Measurements from ENCODE around the gene CABLES2.
A peak's percentile ranks its signal among the peaks of the same experiment; 100 is the strongest.

CABLES2 gene

GRCh38 chr20:62416651-62417637 lies 9.9 kb upstream of the CABLES2 start:
- Mint-ChIP-seq H3K9me3 (no peaks in the 10 kb centered on the region), H3K27me3 (no peaks in the 10 kb centered on the region), H3K27ac (no peak overlapping the region), H3K4me1 (ENCODE audit: low read depth) (no peaks in the 10 kb centered on the region), H3K36me3 (ENCODE audit: low read depth) (no peaks in the 10 kb centered on the region), H3K4me3 (no peak overlapping the region)
- no peak for DNase-seq

DNA sequence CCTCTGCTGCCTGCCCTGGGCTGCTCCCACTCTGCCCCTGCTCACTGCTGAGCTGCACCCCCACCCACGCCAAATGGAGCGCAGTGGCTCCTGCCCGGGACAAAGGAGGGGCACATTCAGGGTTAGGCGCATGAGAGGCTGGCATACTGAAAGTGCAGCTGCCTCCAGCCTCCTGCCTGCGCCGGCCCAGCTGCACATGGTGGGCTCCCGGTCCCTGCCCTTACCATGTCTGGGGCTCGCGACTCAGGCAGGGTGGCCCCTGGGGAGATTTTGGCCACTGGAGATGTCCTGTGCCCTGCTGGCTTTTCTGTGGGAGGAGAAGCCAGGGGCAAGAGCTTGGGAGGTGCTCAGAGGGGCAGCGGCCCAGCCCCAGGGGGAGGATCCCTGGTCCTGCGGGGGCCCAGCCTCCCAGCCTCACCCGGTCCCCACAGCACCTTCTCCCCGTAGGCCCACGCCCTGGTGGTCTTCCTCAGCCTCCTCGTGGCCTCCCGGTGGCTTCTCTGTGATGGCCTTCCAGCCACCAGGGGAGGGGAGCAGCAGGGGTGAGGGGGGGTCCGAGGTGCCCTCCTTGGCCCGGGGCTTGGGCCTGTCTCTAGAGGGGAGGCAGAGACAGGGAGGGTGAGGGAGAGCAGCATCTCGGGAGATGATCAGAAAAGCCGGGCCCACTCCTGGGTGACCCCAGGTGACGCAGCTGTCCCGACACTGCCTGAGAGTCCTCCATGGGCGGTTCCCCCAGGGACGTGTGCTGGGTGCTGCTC lies 8.4 kb upstream of the CABLES2 start:
- Mint-ChIP-seq H3K4me3 (no peak overlapping the region), H3K9me3 (no peaks in the 10 kb centered on the region), H3K36me3 (ENCODE audit: low read depth) (no peaks in the 10 kb centered on the region), H3K4me1 (ENCODE audit: low read depth) (no peaks in the 10 kb centered on the region), H3K27ac (no peak overlapping the region), H3K27me3 (no peaks in the 10 kb centered on the region)
- DNase-seq = no peak

DNA sequence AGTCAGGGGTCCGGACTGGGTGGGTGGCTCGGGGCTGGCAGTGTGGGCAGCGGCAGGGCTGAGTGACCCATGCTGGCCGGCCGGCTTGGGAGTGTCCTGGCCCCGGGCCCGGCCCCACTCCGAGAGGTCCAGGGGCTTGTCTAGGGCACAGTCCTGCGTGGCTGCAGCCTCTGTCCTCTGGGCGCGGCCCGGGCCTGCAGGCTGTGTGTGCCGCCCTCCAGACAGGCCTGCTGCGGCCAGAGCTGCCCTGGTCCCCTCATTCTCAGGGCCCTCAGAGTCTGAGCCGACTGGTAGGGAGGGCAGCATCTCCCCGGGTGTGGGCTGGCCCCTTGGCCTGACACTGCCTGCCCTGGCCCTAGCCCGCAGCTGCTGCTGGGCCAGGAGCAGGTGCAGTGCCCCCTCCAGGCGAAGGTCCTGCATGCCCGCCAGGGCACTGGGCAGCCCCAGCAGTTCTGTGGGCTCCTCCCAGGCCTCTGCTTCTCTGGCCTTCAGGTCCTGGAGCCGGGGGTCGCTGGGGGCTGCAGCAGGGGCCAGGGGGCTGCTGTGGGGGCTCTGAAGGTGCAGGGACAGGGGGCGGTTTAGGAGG lies 6.9 kb upstream of the CABLES2 start:
- Mint-ChIP-seq H3K4me3 (no peak overlapping the region), H3K36me3 (ENCODE audit: low read depth) (no peaks in the 10 kb centered on the region), H3K27me3 (no peaks in the 10 kb centered on the region), H3K4me1 (ENCODE audit: low read depth) (peaks cover 8% of the 10 kb centered on the region), H3K9me3 (no peaks in the 10 kb centered on the region), H3K27ac (no peak overlapping the region)
- no peak for DNase-seq

- Mint-ChIP-seq H3K4me3 (no peak overlapping the region), H3K9me3 (no peaks in the 10 kb centered on the region), H3K4me1 (ENCODE audit: low read depth) (peaks cover 8% of the 10 kb centered on the region), H3K27me3 (no peaks in the 10 kb centered on the region), H3K27ac (no peak overlapping the region), H3K36me3 (ENCODE audit: low read depth) (no peaks in the 10 kb centered on the region)
- DNase-seq = no peak
Measured at GRCh38 chr20:62413025-62413570, 6.0 kb upstream of the CABLES2 start.

- H3K27ac Mint-ChIP-seq = no peak overlapping the region
- peaks cover 14% of the 10 kb centered on the region for H3K4me1 Mint-ChIP-seq (ENCODE audit: low read depth)
- H3K27me3 Mint-ChIP-seq = no peaks in the 10 kb centered on the region
- H3K9me3 Mint-ChIP-seq = no peaks in the 10 kb centered on the region
- no peak for DNase-seq
- H3K4me3 Mint-ChIP-seq = no peak overlapping the region
- no peaks in the 10 kb centered on the region for H3K36me3 Mint-ChIP-seq (ENCODE audit: low read depth)
Measured at GRCh38 chr20:62412194-62413024, 5.3 kb upstream of the CABLES2 start.

- Mint-ChIP-seq H3K4me3 (no peak overlapping the region), H3K36me3 (ENCODE audit: low read depth) (no peaks in the 10 kb centered on the region), H3K27ac (no peak overlapping the region), H3K27me3 (no peaks in the 10 kb centered on the region), H3K4me1 (ENCODE audit: low read depth) (peaks cover 15% of the 10 kb centered on the region), H3K9me3 (no peaks in the 10 kb centered on the region)
- DNase-seq = no peak
Measured at GRCh38 chr20:62411479-62412193, 4.6 kb upstream of the CABLES2 start.

GRCh38 chr20:62410746-62411478 lies 3.8 kb upstream of the CABLES2 start:
- Mint-ChIP-seq H3K36me3 (ENCODE audit: low read depth) (no peaks in the 10 kb centered on the region), H3K27me3 (no peaks in the 10 kb centered on the region), H3K9me3 (no peaks in the 10 kb centered on the region), H3K4me1 (ENCODE audit: low read depth) (peaks cover 19% of the 10 kb centered on the region), H3K4me3 (no peak overlapping the region), H3K27ac (no peak overlapping the region)
- no peak for DNase-seq

DNA sequence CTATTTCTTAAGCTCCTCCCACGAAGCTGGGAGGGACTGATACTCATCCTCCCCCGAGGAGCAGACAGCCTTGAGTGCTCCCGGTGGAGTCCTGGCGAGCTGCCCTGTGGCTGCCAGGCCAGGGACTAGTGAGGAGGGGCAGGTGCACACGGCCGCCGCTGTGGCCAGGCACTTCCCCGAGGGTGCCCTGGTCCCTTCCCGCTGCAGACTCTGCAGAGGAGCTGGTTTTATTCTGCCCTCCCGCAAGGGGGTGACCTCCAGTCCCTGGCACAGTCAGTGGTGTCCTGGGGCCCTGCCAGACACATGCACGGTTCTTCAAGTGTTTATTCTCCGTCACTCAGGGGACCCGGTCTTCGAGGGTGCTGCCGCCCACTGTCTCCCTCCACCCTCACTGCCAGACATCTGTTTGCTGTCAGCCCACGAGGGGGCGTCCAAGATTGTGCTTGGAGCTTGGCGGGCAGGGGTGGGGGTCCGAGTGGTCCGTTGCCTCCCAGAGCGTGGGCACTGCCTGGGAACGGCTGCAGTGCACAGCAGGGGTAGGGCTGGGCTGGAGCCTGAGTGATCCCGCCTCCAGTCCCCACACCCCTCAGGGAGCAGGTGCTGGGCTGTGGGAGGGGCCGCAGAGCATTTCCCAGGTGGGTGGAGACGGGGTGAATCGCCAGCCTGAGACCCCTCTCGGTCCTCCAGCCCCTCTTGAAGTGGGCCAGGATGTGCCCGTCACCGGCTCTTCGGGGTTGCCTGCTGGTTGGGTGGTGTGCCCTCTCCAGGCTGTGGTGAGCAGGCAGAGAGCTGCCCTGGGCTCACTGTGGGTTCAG lies 3.1 kb upstream of the CABLES2 start:
- no peak overlapping the region for H3K27ac Mint-ChIP-seq
- peaks cover 2% of the 10 kb centered on the region for H3K36me3 Mint-ChIP-seq (ENCODE audit: low read depth)
- no peak overlapping the region for H3K4me3 Mint-ChIP-seq
- DNase-seq = peak; percentile 60
- H3K4me1 Mint-ChIP-seq (ENCODE audit: low read depth) = peaks cover 27% of the 10 kb centered on the region
- H3K9me3 Mint-ChIP-seq = no peaks in the 10 kb centered on the region
- H3K27me3 Mint-ChIP-seq = no peaks in the 10 kb centered on the region

DNA sequence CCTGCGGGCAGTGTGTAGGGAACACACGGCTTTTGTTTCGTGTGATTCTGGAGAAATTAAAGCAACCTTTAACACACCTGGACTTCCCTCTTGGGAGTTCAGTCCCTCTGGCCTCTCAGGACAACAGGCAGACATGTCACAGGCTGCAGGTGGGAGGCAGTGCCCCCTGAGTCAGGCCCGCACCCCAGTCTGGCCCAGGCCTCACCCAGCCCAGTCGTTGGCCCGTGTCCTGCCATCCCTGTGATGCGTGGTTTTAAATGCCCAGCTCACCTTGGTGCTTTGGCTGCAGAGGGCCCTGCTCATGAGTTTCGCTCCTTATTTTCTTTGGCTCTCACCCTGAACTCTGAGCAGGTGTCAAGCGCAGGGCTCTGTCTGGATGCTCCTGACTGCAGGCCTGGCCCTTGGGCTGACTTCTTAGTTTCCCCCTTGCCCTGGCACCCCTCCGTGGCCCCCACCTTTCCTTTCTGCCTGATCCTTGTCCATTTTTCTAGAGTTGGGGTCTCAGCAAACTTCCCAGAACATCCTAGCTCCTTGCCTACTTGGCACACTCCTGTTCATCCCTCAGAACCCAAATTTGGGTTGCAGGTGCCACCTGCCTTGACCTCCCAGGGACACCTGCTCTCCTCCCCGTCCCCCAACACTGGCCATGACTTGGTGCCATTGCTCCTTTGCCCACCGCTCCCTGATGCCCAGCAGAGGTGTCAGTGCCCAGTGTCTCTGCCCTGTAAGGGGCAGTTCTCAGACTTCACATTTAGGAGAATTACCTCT lies 2.2 kb upstream of the CABLES2 start:
- Mint-ChIP-seq H3K27ac (no peak overlapping the region), H3K4me1 (ENCODE audit: low read depth) (peaks cover 31% of the 10 kb centered on the region), H3K27me3 (no peaks in the 10 kb centered on the region), H3K9me3 (no peaks in the 10 kb centered on the region), H3K4me3 (no peak overlapping the region), H3K36me3 (ENCODE audit: low read depth) (peaks cover 2% of the 10 kb centered on the region)
- DNase-seq = no peak

DNA sequence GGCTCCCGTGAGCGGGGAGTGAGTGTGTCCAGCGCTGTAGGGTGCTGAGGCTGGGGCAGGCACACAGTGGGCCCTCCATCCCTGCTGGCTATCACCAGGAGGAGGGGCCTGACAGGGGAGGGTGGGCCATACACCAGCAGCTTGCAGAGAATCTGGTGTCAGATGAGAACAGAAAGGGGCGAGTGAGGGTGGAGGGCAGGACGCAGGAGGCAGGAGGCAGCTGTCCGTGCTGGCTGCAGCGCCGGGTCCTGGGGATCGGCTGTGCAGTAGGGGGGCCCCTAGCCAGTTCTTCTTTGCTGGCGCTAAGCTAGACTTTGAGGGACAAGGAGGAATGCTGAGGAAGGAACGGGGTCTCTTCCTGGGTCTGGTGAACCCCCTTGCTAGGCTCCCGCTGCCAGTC lies 1.6 kb upstream of the CABLES2 start:
- H3K27me3 Mint-ChIP-seq = no peaks in the 10 kb centered on the region
- H3K4me1 Mint-ChIP-seq (ENCODE audit: low read depth) = peaks cover 34% of the 10 kb centered on the region
- no peaks in the 10 kb centered on the region for H3K9me3 Mint-ChIP-seq
- no peak for DNase-seq
- H3K36me3 Mint-ChIP-seq (ENCODE audit: low read depth) = peaks cover 2% of the 10 kb centered on the region
- peak overlapping the region; percentile 37 for H3K27ac Mint-ChIP-seq
- no peak overlapping the region for H3K4me3 Mint-ChIP-seq

DNA sequence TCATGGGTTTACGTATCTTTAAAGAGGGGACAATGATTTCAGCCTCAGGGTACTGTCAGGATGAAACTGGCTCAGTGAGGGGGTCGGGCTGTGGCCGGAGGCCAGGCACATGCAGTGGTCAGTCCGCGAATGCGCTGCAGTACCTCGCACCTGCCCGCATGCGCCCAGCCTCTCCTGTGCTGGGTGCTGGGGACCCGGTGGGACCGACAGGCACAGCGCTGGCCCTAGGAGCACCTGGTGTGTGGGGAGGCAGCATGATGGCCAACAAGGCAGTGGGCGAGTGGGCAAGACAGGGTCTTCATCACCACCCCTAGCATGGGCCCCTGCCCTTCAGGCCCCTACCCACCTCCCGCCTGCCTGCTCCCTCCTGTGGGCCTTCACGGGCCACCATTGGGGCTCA lies 970 bp upstream of the CABLES2 start:
- Mint-ChIP-seq H3K4me1 (ENCODE audit: low read depth) (peaks cover 34% of the 10 kb centered on the region), H3K27ac (peak overlapping the region; percentile 88), H3K36me3 (ENCODE audit: low read depth) (peaks cover 2% of the 10 kb centered on the region), H3K9me3 (no peaks in the 10 kb centered on the region), H3K4me3 (no peak overlapping the region), H3K27me3 (no peaks in the 10 kb centered on the region)
- no peak for DNase-seq
